Sigmoid colon (tissue), 4 donors: ENCODE results near the gene ATP1A2.

ENCODE experiments used
- EP300 ChIP-seq, 4 donors: sonication (generic); formaldehyde crosslinking; IDR thresholded peaks; one replicate each; pipeline ENCODE4 v1.6.1; 2017; ENCODE audit warnings: antibody characterized with exemption in 4 of 4
- POLR2A ChIP-seq, 2 donors: fragments of 450-650 bp; IDR thresholded peaks; one replicate each; pipeline ENCODE4 v1.6.1; 2016; ENCODE audit warnings: antibody characterized with exemption in 2 of 2, mild to moderate bottlenecking in 2 of 2, moderate library complexity in 2 of 2
- POLR2AphosphoS5 ChIP-seq, 4 donors: sonication (generic); formaldehyde crosslinking; IDR thresholded peaks; one replicate each; pipeline ENCODE4 v1.6.1; 2017; ENCODE audit warnings: antibody characterized with exemption in 4 of 4
- TF ChIP-seq, protein P1 (sequence below), 4 experiments: fragments of 450-650 bp in 3 of 4; fragments of 200-600 bp in 1 of 4; IDR thresholded peaks; one replicate each; pipeline ENCODE4 v1.5.1; 2016 to 2019; ENCODE audit warnings: antibody characterized with exemption in 4 of 4, mild to moderate bottlenecking in 3 of 4, moderate library complexity in 2 of 4

DNA sequence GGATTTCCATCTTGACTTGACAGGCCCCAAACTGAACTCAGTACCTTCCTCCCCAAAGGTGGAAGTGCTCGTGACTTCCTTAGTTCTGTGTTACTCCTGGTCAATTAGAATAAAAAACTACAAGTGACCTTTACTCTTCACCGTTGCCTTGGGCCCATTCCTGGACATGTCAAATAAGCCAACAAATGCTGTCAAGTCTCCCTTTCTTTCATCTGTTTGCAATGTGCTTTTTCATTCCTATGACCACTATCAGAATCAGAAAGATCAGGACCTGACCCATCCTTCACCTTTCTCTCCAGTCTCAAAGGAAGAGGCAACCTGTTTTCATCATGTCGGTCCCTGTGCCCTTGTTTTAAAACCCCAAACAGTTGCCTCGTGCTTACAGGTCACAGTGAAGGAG, 40.7 kb upstream of the ATP1A2 start:
- TF ChIP-seq POLR2AphosphoS5 (IDR thresholded peaks at IDR 0.05): no peak
- TF ChIP-seq, protein P1, sequence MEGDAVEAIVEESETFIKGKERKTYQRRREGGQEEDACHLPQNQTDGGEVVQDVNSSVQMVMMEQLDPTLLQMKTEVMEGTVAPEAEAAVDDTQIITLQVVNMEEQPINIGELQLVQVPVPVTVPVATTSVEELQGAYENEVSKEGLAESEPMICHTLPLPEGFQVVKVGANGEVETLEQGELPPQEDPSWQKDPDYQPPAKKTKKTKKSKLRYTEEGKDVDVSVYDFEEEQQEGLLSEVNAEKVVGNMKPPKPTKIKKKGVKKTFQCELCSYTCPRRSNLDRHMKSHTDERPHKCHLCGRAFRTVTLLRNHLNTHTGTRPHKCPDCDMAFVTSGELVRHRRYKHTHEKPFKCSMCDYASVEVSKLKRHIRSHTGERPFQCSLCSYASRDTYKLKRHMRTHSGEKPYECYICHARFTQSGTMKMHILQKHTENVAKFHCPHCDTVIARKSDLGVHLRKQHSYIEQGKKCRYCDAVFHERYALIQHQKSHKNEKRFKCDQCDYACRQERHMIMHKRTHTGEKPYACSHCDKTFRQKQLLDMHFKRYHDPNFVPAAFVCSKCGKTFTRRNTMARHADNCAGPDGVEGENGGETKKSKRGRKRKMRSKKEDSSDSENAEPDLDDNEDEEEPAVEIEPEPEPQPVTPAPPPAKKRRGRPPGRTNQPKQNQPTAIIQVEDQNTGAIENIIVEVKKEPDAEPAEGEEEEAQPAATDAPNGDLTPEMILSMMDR (IDR thresholded peaks at IDR 0.05): no peak
- TF ChIP-seq POLR2A (IDR thresholded peaks at IDR 0.05): no peak
- no peak for TF ChIP-seq EP300 (IDR thresholded peaks at IDR 0.05)
